HG03039 (cell line): ENCODE data around the gene CD164L2.

Experiments used
- ATAC-seq: cut with Tn5 transposase; IDR thresholded peaks from one replicate; pipeline ENCODE4 v1.9.1; 2021; ENCODE audit warnings: mild to moderate bottlenecking, moderate library complexity; ENCODE audit not compliant: unreplicated experiment

The CD164L2 gene

DNA sequence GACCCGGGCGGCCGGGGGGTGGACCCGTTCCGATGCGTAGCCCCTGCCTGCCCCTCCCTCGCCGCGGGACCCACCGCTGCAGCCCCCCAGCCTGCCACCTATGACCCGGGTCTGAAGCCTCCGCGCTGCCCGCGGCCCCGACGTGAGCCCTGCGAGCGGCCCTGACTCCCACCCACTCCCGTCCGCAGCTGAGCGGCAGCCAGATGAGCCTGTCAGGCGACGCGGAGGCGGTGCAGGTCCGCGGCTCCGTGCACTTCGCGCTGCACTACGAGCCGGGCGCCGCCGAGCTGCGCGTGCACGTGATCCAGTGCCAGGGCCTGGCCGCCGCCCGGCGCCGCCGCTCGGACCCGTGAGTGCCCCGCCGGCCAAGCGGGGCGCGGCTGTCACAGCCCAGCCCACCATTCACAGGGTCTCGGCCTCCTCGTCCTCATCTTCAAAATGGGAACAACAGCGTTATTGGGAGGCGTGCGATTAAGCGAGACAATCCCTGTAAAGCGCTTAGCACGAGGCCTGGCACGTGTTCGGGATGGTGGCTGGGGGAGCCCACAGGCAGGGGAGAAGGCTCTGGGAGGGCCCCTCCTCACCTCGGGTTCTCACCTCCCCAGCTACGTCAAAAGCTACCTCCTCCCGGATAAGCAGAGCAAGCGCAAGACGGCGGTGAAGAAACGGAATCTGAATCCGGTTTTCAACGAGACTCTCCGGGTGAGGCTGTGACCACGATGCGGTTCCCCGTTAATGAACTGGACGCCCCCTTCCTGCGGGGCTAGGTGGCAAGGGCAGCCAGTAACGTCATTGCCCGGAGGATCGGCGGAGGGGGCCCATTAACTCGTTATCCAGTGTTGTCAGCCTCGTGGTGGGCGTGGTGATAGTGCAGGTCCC, 33.1 kb downstream of the CD164L2 start:
- no peak for ATAC-seq

DNA sequence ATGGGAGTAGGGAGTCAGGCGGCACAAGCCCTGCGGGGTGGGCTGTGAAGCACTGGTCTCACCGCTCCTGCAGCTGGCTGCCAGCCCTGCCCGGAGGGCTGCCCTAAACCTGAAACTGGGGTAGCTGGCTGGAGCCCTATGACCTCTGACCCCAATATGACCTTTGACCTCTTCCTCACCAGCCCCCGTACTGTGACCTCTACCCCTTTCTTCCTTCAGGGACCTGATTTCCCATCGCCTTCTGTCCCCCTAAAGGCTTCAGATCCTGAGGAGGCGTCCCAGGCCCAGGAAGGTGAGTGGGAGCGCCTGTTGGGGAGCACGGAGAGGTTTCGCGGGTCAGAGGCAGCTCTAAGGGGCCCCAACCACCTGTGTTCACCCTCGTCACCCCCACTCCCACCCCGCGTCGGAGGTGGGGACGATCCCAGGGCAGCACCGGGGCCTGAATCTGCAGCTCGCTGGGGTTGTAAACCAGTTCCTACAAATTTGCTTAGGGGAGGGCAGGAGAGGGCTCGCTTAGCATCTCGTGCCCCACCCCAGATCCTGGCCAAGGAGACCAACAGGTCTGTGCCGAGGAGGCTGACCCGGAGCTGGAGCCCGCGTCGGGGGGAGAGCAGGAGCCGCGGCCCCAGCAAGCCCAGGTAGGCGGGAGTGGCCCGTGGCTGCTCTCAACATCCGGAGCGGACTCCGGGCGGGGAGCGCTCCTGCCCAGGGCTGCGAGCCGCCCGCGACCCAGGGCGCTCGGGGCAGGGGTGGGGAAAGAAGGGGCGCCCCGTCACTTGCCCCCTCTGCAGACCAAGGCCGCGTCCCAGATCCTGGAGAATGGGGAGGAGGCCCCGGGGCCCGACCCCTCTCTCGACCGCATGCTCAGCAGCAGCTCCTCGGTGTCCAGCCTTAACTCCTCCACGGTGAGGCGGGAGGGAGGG, 34.0 kb downstream of the CD164L2 start:
- no peak for ATAC-seq

DNA sequence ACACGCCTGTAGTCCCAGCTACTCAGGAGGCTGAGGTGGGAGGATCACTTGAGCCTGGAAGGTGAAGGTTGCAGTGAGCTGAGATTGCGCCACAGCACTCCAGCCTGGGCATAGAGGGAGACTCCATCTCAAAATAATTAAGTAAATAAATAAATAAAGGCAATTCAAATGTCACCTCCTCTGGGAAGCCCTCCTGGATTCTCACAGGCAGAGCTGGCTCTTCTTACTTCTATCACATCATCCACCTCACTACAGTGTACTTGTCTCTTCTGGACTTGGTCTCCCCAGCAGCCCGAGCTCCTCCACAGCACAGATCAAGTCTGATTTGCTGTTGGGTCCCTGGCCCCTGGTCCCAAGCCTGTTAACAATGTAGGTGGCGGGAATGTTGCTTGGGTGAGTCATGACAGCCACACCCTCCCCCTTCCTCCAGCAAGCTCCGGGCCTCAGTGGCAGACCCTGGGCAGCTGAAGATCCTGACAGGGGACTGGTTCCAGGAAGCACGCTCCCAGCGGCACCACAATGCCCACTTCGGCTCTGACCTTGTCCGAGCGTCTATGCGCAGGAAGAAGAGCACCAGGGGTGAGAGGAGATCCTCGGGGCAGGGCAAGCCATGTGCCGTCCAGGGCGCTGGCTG, 36.0 kb downstream of the CD164L2 start:
- no peak for ATAC-seq

DNA sequence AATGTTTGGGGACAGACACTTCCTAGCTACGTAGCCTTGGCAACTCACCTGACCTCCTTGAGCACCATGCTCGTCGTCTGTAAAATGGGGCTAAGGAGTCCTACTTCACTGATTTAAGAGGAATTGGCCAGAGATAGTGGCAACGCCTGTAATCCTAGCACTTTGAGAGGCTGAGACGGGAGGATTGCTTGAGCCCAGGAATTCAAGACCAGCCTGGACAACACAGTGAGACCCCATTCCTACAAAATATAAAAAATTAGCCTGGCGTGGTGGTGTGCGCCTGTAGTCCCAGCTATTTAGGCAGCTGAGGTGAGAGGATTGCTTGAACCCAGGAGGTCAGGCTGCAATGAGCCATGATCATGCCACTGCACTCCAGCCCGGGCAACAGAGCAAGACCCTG, 36.8 kb downstream of the CD164L2 start:
- no peak for ATAC-seq

DNA sequence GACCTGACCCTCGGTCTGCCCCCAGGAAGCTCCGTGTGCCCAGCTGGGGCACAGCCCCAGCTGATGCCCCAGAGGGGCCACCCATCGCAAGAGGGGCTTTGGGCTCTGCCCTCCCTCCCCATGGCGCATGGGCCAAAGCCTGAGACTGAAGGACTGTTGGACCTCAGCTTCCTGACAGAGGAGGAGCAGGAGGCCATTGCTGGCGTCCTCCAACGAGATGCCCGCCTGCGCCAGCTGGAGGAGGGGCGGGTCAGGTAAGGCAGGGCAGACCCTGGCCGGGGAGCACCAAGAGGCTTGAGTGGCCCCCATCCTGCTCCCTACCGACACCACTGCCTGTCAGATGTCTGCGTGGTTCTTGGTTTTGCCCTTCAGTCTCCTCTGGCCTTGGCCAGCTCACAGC, 37.9 kb downstream of the CD164L2 start:
- no peak for ATAC-seq

DNA sequence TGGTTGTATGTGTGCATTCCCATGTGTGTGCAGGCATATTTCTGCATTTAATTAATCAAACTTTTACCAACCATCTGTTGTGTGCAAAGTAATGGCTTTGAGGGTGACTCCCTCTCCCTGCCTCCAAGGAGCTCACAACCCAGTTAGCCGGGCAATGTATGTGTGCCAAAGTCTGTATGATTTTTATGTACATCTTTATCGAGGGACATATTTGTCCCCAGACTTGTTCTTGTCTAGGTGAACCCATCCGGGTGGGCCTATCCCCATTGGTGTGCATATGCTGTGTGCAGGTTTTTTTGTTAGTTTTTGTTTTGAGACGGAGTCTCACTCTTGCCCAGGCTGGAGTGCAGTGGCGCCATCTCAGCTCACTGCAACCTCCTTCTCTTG, 39.5 kb downstream of the CD164L2 start:
- no peak for ATAC-seq

DNA sequence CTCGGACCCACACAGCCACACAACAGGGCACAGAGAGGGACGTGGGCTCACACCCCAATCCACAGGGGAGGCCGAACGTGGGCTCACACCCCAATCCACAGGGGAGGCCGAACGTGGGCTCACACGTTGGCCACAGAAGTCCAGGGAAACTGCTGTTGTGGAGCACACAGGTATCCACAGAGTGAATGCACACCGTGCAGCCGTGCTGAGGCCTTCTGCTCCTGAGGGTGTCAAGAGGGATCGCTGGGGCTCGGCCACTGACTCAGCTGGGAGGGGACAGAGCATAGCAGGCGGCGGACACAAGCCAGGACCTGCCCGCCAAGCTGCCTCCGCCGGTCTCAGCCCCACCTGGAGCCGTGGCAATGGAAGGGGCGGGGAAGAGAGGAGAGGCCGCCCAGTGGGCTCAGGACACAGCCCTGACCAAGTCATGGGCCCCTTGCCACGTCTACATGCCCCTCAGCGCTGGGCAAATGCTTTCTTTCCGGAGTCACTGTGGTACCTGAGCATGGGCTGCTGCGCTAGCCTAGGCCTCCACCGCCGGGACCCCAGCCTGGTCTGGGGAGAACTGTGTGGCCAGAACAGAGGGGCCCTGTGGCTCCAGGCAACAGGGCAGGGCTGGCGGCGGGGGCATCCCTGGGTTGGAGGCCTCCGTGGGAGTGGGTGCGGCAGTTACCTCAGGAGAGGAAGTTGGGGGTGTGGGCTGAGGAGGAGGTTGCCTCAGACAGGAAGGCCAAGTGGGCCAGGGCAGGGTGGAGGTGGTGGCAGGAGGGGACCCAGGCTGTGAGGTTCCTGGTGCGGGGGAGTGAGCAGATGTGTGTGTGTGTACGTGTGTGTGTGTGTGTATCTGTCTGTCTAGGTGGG, 40.1 kb downstream of the CD164L2 start:
- ATAC-seq = no peak

DNA sequence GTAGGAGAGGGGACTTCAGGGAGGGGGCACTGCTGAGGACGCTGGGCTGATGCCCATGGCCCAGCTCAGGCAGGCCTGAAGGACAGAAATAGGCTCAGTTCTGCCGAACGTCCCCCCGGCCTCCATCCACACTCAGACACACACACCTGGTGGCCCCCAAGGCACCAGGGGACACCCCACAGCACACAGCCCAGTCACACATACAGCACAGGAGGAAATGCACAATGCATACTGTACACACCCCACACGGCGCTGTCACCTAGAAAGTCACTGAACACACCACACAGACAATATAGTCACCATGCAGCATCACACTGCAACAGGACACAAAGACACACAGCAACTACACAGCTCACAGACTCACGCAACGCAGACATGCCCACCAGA, 40.7 kb downstream of the CD164L2 start:
- no peak for ATAC-seq

DNA sequence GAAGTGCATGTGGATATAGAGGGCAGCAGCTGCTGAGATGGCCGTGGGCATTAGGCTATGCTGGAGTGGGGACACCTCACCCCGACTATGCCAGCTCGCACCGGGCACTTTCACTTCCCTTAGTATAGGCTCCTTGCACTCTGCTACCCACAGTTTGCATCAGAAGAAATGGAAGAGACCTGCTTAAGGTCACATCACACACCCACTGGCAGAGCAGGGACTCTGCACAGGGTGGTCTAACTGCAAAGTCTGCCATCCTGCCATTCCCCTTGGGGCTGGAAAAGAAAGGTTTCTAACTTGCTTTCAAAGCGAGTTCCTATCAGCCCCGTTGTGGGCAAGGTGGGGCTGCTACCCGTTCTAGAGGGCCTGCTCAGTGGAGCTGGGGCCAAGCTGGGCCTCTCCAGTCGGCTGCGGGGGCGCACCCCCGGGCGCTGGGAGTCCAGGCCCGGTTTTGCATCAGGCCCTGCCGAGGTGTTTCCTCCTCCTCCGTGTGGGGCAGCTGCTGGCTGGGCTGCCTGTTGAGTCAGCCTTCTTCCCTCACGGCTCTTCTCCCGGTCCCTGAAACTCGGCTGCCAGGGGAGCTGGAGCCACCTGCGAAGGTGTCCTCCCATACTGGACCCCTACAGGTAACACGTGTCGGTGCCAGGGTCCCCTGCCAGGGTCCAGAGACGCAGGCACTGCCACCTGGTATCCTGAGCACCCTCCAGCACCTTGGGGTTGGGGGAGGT, 41.4 kb downstream of the CD164L2 start, which contains the start of gene SYTL1:
TSS of gene SYTL1 (plus strand) at position 498 of the 728 bp plus-strand sequence. CDS start 3,313 bp downstream, outside the sequence.
- ATAC-seq = no peak

DNA sequence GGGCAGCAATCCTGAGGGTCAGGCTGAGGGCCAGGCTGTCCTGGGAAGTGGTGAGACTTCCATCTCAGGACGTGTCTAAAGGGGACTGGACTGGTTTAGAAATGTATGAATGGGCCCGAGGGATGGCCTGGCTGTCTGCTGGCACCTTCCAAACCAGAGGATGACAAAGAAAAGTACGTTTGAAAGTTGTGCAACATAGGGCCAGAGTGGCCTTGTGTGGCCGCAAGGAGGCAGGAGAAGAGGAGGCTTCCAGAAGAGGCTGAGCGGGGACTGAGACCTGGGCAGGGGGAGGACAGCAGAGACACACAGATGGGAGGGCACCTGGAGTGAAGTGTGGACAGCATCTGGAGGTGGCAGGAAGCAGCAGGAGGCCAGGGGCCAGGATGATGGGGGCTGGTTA, 43.9 kb downstream of the CD164L2 start:
- ATAC-seq = no peak

DNA sequence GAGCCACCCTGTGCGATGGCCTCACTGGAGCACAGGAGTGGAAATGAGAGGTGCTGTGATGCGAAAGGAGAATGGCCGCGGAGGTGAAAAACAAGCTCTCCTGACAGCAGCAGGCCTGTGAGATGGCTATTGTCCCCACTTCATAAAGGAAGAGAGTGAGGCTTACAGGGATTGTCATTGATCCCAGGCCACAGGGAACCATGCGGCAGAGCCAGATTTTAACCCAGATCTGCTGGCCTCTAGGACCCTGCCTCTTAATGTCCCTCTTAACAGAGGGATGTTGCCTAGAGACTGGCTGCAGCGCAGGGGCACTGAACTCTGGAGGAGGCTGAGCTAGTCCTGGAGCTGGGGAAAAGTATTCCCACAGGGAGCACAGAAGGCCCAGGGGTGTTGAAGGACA, 44.4 kb downstream of the CD164L2 start:
- ATAC-seq = no peak

DNA sequence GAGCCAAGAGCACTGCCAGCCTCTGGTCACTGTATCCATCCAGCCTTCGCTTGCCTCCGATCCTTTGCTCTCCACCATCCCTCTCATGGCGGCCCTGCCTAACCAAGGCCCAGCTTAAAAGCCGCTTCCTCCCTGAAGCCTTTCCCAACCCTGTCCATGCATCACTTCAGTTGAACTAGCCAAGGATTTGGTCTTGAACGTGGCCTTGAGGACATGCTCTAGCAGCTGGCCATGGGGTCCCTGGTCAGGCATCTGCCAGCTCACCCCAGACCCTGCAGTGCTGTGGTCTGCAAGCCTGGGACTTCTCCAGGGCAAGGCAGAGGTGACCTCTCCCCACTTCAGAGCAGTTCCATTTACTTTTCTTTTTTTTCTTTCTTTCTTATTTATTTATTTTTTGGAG, 46.4 kb downstream of the CD164L2 start:
- ATAC-seq = no peak

DNA sequence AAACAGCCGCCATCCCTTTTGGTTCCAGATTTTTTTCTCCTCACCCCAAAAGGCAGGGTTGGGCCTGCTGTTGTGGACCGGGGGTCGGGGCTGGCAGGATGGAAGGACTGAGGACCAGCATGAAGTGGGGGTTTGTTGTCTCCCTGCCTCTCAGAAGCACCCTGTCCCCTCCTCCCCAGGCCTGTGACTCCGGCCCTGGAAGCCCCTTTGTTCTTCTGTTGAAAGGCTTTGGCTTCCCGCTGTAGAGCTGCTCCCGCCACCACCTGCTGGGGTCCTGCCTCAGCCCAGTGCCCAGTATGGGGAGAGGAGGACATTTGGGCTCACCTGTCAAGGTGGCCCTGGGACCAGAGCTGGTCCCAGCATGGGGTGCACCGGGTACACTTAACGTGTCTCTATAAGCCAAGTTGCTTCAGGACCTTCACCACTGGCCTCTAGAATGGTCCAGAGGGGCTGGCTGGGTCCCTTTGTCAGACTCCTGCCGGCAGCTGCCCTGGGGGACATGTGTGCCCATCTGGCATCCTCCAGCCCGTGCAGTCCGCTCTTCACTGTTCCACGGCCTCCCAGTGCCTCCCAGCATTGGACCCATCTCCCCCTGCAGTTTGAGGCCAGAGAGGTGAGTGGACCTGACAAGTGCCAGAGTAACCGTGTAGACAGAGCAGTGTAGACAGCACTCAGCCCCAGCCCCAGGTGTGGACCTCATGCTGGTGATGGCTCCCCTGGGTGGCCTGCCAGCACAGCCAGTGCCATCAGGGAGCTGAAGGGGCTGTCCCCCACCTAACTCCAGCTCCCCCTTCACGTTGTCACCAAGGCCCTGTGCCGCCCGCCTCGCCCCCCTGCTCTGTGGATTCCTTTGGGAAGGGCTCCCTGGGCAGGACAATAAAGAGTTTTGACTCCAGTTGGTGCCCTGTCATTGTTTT, 47.4 kb downstream of the CD164L2 start:
- ATAC-seq = no peak

DNA sequence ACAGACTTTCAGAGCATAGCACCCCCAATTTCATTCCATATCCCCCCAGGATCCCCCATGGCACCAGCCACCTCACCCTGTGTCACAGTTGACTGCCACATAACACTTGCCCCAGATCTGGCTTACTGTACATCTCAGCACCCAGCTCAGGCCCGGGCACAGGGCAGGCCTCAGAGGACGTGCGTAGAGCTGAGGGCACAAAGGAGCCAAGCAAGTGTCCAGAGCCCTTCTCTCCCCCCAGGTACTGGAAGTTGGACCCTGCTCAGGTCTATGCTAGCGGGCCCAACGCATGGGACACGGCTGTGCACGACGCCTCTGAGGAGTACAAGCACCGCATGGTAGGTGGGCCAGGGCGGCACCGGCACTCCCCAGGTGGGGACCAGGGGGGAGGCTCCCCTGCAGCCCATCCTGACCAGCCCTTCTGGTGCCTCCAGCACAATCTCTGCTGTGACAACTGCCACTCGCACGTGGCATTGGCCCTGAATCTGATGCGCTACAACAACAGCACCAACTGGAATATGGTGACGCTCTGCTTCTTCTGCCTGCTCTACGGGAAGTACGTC, 49.3 kb downstream of the CD164L2 start:
- no peak for ATAC-seq

DNA sequence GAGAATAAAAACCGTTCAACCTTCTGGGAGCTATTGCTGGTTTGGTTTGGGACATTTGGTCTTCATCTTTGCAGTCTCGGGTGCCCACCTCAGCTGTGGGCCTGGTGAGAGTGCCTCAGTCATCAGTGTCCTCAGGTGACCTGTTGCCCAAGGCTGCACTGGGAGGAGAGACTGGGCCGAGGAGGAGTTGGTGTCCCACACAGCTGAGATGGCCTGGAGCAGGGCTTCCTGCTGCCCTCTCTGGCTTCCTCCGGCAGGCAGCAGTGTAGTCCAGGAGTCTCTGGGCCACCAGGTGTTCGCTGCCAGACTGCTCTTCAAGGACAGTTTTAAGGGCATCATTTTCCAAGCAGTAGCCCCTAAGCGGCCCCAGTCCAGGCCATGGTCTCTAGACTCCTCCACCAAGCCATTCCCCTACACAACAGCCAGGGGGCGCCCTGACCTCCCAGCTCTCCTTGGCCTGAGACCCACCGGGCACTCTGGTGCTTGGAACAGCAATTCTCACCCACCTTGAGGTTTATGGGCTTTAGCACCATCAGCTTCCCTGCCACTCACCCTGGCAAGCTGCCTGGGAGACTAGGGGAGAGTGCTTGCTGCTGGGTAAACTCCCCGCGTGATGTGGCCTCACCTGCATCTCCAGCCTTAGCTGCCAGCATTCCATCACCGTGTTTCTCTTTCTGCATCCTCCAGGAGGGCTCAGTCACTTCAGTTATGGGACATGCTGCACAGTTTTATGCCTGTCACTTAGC, 50.4 kb downstream of the CD164L2 start:
- no peak for ATAC-seq

DNA sequence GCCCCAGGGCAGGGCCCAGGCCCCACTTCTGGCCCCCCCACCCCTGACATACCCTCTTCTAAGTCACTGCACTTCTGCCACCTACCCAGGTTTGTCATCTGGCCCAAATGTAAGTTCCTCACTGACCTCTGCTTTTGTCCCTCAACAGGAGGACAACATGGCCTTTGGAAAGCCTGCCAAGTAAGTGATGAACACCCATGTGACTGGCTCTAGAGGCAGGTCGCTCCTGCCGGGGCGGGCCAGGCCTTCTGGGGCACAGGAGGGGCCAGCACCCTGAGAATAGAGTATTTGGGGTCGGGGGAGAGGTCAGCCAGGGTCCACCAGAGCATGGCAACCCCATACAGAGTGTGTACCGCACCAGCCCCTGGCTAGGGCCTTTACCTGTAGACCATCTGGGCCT, 51.2 kb downstream of the CD164L2 start:
- no peak for ATAC-seq

DNA sequence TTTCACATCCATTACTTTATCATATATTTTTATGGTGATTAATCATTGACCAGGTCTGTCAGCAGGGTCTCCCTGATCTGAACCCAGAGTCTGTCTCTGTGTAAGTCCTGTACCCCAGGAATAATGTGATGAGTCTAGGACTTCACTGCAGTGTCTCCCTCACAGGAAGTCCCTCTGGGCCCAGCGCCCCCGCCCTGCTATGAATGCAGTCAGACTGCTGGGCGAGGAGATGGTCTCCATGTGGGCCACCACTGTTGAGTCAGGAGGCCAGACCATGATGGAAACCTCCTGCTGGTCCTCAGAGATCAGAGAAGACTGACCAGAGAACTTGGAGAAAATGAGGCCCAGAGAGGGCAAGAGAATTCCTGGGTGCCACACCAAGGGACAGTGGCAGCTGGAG, 51.7 kb downstream of the CD164L2 start:
- no peak for ATAC-seq

DNA sequence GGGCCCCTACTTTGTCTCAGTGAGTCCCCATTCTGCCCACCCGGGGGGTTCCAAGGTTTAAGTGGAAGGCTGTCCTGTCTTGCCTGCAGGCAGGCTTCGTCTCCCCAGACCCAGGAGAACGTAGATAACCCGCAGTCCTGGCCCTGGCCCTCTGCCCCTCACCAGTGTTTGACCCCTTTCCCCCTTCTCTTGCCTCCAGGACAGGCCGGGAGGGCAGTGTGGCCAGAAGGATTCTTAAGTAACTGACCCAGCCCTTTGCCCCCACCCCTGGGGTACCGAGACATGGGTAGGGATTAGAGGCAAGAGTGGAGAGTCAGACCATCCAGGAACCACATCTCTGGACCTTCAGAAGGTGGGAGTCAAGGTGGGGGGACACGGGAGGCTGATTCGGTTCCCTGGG, 52.3 kb downstream of the CD164L2 start:
- ATAC-seq = no peak
